Measurements from ENCODE around the gene DEAF1. TPM values are rescaled to one million over a fixed set of nuclear protein-coding genes. Genes with fewer than 3 reads are reported as not detected.

Gene DEAF1
- total and polyA plus RNA-seq, 2 of the 13 experiments (the other 11 are each of a cell fraction or from before 2014, with no cell fraction given) = 22.3 to 29.6 TPM

- TF ChIP-seq ZNF446 (CRISPR knock-in tag; IDR thresholded peaks at IDR 0.05) (no peak), ZNF841 (CRISPR knock-in tag; IDR thresholded peaks at IDR 0.05; ENCODE audit: borderline replicate concordance) (no peak), FOXO4 (CRISPR knock-in tag; conservative IDR thresholded peaks at IDR 0.05) (no peak), KAT2B (IDR thresholded peaks at IDR 0.05; ENCODE audit: borderline replicate concordance, low read depth, low read length) (no peak), FLYWCH1 (CRISPR knock-in tag; IDR thresholded peaks at IDR 0.05) (no peak), KDM1A (CRISPR knock-in tag; IDR thresholded peaks at IDR 0.05) (no peak), PATZ1 (CRISPR knock-in tag; IDR thresholded peaks at IDR 0.05) (0 out of 2 replicates have a peak, but pooled peaks have one; percentile 25), HDAC6 (IDR thresholded peaks at IDR 0.05; ENCODE audit: low read depth, low read length) (no peak), POGK (CRISPR knock-in tag; conservative IDR thresholded peaks at IDR 0.05) (no peak), ZNF775 (CRISPR knock-in tag; IDR thresholded peaks at IDR 0.05; ENCODE audit: borderline replicate concordance) (no peak), ZNF333 (CRISPR knock-in tag; IDR thresholded peaks at IDR 0.05; ENCODE audit: borderline replicate concordance) (no peak), NR2F2 (IDR thresholded peaks at IDR 0.05; ENCODE audit: borderline replicate concordance, low read depth) (no peak), ZNF580 (CRISPR knock-in tag; IDR thresholded peaks at IDR 0.05; ENCODE audit: borderline replicate concordance, low read depth) (no peak), ZNF878 (CRISPR knock-in tag; IDR thresholded peaks at IDR 0.05) (no peak), DNMT1 (CRISPR knock-in tag; IDR thresholded peaks at IDR 0.05) (0 out of 2 replicates have a peak, but pooled peaks have one; percentile 25), HNRNPLL (IDR thresholded peaks at IDR 0.05; ENCODE audit: low read depth, low read length, poor library complexity, severe bottlenecking) (no peak), ATF7-NPFF (CRISPR knock-in tag; IDR thresholded peaks at IDR 0.05; ENCODE audit: low read depth) (no peak), ZNF792 (CRISPR knock-in tag; IDR thresholded peaks at IDR 0.05) (no peak), ZNF331 (CRISPR knock-in tag; IDR thresholded peaks at IDR 0.05) (no peak), ONECUT2 (CRISPR knock-in tag; IDR thresholded peaks at IDR 0.05) (no peak), GLI4 (CRISPR knock-in tag; IDR thresholded peaks at IDR 0.05; ENCODE audit: borderline replicate concordance) (no peak), GATAD2A (CRISPR knock-in tag; IDR thresholded peaks at IDR 0.05) (0 out of 2 replicates have a peak, but pooled peaks have one; percentile 18), PITX1 (CRISPR knock-in tag; IDR thresholded peaks at IDR 0.05) (no peak), ZNF777 (CRISPR knock-in tag; IDR thresholded peaks at IDR 0.05) (no peak), KLF15 (CRISPR knock-in tag; IDR thresholded peaks at IDR 0.05; ENCODE audit: borderline replicate concordance) (no peak)
- TF ChIP-seq, protein P1, sequence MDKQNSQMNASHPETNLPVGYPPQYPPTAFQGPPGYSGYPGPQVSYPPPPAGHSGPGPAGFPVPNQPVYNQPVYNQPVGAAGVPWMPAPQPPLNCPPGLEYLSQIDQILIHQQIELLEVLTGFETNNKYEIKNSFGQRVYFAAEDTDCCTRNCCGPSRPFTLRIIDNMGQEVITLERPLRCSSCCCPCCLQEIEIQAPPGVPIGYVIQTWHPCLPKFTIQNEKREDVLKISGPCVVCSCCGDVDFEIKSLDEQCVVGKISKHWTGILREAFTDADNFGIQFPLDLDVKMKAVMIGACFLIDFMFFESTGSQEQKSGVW (CRISPR knock-in tag; IDR thresholded peaks at IDR 0.05; ENCODE audit: borderline replicate concordance) = no peak
Measured at GRCh38 chr11:662689-663274, 32.2 kb downstream of the DEAF1 start (continued).
